NCI-H82 treated with DMSO at 0.1 percent for 48 hours (cell line): Measurements from ENCODE around the gene CHD9NB.
"Not testable (repeated sequence)": the region's sequence is repeated elsewhere in the genome, so short reads cannot be mapped to it uniquely, and the experiment has no call there.

ENCODE experiments used
- DNase-seq: peaks from one replicate; lab custom pipeline; 2025; ENCODE audit not compliant: unreplicated experiment; lab: John Stamatoyannopoulos, UW

CHD9NB gene

DNA sequence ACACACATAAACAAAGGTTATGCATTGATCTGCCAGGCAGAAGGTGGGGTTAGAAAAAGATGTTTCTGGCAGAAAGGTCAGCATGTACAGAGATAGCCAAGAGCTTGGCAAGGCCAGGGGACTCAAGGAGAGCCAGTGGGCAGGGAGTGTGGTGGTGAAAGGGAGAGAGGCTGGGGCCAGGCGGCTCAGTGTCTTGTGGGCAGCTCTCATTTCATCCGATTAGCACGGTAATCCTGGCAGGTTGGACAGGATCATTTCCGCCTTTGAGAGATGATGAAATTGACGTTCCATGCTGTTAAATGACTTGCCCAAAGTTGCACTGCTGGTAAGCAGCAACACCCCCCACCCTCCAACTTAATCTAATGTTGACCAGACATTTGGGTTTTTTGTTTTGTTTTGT lies 5.7 kb upstream of the CHD9NB start:
- DNase-seq = peak; percentile 55

DNA sequence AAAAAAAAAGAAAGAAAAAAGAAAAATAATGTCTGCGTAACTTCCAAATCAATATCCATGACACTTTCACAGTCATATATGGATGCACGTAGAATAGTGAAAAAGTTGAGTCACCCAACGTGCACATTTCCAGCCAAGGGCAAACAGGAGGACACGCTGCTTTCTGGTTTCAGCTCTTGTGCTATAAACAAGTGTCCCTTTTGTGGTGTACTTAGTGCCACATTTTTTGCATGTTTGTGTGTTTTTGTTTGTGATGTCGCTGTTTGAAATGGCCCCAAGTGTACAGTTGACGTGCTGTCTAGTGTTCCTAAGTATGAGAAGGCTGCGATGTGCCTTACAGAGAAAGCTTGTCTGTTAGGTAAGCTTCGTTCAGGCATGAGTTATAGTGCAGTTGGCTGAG lies 5.0 kb upstream of the CHD9NB start:
- DNase-seq = no peak

DNA sequence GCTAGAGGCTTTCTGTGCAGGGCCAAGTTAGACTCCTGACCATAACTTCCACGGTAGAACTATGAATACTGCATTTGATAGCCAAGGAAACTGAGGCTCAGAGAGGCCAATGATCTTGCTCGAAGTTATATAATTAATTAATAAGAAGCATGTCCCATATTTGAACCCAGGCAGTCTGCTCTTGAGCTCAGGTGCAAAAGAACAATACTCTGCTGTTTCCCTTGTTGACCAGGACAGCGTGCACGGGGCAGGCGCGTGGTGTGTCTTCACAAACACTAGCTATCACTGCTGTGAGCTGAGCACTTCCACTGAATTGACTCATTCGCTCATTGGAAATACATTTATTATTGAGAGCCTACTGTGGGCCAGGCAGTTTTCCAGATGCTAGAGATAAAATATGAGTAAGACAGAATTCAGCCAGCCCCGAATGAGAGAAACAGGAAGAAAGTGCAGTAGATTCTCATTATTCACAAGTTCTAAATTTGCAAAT lies 3.7 kb upstream of the CHD9NB start:
- DNase-seq = no peak

DNA sequence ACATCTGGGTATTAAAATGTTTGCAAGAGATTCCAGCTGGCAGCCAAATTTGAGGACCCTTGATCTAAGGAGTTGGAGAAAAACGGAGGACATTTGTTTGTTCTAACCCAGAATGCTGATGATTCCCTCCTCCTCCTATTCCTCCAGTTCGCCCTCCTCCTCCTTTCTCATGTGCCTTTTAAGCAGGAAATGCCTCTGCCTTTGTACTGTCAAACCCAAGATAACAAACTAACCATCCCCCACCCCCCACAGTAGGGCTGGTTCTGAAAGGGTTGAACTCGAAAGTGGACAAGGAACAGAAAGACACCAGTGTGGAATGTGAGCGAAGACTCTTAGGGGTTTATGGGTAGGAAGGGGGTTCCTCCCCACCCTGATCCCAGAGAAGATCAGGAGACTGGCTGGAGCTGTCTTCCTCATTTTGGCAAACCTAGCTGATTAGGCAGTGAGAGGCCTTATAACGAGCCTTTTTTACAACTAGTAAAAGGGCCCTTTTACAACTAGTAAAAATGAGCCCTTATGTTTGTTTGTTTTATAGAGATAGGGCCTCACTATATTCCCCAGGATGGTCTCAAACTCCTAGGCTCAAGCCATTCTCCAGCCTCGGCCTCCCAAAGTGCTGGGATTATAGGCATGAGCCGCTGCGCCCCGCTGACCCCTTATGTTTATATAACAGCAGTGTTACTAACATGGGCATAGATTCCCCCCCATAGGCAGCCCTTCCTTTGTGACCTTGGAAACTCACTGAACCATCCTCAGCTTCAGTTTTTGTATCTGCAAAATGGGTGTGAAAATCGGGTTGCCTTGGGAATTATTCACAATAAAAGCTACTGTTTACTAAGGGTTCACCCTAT lies 3.1 kb upstream of the CHD9NB start:
- no peak for DNase-seq

DNA sequence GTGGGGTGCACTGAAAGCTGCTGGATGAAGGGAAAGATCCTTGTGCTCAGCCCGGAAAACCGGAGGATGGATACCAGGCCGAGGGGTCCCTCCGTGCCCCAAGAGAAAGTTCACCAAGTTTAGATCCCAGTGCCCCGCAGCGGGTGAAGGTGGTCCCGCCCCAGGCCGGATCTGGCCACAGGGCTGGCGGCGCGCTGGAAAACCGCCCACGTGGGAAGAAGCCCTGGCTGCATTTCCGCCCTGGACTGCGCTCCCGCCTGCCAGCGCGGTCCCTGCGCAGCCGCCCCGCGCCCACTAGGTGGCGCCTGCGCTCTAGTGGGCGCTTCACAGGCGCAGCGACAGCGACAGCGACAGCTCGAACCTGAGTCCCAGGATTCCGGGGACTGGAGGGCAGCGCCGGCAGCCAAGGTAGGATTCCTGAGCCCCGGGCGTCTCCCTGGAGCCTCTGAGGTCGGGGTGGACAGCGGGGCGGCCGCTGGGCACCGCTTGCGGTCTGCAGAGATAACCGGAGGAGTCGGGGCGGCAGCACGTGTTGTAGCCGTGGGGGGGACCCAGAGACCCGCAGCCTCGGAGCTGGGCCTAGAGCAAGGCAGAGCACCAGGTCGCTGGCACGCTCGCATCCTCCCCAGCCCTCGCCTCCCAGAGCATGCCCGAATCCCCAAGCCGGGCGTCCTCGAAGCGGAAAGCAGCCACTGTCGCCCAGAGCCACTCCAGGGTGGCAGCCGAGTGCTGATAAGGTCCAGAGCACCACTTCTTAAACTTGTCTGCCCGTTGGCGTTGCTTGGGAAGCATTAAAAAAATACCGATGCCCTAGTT lies 2.2 kb upstream of the CHD9NB start, which contains the start of gene CHD9:
Gene CHD9, plus strand, starts transcription at position 322 of the 816 bp plus-strand sequence. CDS start 101,099 bp downstream, outside the sequence.
- DNase-seq = peak; percentile 75

DNA sequence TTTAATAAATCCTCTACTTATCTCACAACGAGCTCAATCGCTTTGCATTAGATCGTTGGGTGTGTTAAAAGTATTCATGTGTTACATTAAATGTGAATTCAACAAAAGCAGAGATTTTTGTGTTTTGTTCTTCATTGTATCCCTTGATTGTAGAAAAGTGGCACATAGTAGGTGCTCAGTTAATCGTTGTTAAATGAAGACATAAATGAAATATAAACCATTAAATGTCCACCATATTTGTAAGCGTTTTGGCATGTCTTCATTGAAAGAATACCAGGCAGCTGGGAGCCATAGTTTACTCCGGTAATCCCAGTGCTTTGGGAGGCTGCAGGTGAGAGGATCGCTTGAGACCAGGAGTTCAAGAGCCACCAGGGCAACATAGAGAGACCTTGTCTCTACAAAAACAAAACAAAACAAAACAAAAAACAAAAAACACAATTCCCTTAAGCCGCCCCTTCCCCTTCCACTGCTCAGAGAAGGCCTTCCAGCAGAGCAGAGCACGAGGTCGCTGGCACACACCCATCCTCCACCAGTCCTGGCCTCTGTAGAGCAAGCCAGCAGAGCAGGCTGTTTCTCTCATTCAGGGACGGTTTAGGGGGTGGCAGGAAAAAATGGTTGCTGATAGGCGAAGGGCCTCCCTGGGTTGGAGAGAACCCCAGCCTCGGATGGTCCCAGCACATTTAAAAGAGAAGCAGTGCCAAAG lies 1.4 kb upstream of the CHD9NB start:
- no peak for DNase-seq

DNA sequence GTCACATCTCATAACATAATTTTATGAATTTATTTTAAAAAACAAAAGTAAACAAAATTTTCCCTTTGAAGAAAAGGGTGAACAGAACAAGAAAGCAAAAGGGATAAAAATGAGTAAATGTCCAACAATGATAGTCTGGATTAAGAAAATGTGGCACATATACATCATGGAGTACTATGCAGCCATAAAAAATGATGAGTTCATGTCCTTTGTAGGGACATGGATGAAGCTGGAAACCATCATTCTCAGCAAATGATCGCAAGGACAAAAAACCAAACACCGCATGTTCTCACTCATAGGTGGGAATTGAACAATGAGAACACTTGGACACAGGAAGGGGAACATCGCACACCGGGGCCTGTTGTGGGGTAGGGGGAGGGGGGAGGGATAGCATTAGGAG lies 1.4 kb downstream of the CHD9NB start:
- DNase-seq = not testable (repeated sequence)

DNA sequence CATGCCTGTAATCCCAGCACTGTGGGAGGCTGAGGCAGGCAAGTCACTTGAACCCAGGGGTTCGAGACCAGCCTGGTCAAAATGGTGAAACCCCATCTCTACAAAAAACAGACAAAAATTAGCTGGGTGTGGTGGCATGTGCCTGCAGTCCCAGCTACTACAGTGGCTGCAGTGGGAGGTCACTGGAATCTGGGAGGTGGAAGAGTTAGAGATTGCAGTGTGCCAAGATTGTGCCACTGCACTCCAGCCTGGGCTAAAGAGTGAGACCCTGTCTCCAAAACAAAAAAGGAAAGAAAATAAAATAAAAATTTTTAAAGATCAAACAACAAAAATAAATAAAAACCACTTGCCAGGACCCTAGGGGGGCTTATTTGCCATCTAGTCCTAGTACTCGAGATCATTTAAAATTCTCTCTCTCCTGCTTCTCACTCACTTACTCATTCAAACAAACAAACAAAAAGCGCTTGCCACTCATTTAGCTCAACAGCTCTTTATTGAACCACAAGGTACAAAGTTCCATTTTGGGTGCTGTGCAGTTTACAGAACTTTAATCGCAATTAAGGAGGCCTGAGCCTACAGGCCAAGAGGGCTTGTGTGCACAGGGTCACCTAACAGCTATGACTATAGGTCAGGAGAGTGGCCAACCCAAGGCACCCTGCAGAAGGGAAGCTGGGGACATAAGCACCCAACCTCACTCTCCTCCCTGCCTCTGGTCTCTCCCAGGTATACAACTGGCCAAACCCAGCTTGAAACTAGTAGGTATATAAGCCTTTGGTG lies 4.4 kb downstream of the CHD9NB start:
- DNase-seq = no peak

DNA sequence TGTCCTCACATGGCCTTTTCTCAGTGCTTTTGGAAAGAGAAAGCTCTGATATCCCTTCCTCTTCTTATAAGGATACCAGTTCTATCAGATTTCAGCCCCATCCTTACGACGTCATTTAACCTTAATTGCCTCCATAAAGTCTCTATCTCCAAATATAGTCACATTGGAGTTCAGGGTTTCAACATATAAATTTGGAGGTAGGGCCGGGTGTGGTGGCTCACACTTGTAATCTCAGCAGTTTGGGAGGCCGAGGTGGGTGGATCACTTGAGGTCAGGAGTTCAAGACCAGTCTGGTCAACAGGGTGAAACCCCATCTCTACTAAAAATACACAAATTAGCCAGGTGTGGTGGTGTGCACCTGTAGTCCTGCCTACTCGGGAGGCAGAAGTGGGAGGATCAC lies 5.2 kb downstream of the CHD9NB start:
- DNase-seq = not testable (repeated sequence)

DNA sequence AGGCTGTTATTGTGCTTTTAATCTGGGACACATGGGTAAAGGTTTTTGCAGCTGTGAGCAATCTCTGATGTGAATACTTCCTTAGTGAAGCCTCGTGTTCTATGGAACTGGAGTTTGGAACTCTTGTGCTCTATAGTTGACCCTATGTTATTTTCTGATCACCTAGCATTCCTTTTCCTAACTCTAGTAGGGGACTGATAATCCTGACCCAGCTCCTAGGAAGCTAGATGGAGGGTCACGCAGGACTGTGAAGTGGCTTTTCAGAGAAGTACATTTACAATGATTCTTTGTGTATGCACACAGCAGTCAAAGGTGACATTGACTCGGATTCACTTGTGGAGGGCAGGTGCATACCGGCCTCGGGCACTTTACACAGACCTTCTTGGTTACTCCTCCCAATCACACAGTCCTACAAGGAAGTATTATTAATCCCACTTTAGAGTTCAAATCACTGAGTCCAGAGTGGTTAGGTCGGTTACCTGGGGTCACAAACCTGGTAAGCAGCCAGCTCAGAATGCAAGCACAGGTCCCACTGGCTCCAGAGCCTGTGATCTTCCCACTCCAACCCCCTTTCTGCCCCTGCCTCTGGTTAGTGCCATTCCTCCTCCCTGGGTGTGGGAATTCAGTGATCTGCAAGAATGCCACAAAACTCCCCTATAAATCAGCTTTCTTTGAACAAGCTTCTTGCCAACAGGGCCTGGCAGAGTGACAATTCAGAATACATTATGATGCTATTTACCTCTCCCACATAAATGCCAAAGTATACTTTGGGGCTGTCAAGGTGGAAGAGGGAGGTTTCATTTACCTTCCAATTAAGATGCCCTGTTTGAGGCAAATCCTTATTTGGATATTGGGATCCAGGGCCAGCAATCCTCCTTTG lies 7.1 kb downstream of the CHD9NB start:
- no peak for DNase-seq

DNA sequence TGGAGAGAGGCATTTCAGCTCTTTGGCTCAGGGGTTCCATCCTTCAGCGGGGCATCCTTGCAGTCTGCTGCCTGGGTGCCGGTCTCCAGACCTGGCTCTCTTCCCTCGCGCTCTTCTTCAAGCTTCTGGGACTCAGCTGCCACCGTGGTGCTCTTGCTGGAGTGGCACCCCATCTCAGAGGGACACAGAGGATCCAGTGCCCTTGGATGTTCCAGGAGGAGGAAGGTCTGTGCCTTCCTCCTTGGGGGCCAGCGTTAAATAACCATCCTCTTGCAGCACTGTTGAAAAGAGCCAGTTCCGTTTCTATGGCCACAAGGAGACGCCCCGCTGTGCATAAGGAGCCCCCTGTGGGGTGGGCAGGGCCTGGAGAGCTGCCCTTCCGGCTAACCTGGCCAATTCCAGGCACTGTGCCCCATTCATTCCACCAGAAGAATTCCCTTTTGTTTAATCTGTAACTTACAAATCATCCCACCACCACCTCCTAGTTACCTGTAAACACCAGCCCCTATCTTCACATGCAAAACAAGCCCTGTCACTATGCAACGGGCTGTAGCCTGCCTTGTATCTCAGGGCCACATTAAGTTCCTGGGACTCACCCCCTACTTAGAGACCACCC lies 8.6 kb downstream of the CHD9NB start:
- DNase-seq = no peak

DNA sequence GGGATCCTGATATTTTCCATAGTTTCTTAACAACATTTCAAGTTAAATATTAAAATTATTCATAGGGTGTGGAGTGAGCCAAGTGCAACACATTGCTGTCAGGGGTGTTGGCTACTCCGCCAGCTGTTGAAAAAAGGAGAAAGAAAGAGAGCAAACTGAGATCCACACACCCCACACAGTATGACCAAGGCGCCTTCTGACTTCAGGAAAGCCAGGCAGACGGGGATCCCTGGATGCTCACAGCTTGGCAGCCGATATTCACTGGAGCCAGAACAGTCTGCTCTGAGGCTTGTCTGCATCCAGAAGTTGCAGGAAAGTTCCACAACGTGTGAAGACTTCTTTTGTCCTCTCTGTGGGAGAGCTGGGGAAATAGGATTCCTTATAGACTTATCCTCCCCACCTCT lies 9.3 kb downstream of the CHD9NB start:
- no peak for DNase-seq

DNA sequence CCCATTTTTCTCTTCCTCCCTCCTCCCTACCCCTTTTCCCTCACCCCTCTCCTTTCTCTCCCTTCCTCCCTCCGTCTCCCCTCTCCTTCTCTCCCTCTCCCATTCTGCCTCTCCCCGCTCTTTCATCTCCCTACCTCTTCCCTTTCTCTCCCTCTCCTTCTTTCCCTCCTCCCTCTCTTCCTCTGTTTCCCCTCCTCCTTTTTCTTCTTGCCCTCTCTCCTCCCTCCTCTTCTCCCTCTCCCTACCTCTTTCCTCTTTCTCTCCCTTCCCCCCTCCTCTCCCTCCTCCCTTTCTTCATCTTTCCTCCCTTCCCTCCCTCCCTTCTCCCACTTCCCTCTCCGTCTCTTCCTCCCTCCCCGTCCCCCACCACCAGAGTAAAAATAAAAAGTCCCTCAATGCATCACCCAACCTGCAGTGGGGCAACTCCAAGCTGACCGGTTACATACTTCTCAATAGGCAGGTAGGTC lies 10.4 kb downstream of the CHD9NB start:
- DNase-seq = no peak

DNA sequence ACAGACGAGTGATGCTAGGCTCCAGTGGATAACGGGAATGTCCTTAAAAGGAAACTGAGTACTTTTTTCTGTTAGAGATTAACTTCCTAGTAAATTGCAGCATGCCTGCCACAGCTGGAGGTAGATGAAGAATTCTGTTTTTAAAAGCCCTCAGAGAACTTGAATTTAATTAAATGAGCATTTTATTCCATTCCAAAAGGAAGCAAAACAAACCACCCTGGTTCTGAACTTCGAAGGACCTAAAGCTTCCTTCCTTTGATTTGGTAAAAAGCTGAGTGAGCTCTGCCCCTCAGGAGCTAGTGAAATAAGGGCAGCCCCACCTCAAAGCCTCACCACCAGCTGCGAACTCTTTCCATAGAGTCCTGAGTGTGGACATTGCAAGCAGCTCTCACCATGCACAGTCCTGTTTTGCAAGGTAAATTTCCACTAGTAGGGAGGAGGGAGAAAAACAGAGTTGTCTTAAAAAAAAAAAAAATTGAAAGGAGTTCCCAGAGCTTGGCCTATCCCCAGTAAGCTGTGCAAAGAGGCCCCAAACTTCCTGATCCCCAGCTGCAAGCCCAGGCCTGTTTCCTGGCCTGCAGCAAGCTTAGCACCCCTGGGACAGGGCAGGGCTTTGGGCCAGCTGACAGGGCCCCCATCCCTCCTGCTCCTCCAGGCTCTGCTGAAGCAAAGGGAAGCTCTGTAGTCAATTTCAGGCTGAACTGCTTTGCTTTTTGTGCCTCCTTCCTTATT lies 11.2 kb downstream of the CHD9NB start:
- no peak for DNase-seq

DNA sequence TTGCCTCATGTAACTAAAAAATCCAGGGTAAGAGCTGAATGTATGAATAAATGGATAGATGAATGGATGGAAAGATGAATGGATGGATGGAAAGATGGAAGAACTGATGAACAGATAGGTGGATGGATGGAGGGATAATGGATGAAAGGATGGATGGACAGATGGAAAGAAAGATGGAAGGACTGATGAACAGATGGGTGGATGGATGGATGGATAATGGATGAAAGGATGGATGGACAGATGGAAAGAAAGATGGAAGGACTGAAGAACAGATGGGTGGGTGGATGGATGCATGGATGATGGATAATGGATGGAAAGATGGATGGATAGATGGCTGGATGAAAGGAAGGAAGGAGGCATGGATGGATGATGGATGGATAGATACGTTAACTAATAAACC lies 11.9 kb downstream of the CHD9NB start:
- no peak for DNase-seq

DNA sequence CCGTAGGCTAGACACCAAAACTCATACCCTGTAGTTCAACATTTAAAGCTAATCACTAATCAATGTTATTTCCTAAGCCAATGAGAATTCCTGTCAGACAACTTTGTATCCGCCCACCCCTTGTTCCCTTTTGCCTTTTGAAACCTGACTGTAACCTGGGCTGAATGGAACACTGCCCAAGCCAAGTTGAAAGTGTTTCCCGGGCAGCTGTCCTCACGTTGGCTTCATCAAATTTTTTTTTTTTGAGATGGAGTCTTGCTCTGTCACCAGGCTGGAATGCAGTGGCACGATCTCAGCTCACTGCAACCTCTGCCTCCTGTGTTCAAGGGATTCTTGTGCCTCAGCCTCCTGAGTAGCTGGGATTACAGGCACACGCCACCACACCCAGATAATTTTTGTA lies 16.0 kb downstream of the CHD9NB start:
- DNase-seq = not testable (repeated sequence)

DNA sequence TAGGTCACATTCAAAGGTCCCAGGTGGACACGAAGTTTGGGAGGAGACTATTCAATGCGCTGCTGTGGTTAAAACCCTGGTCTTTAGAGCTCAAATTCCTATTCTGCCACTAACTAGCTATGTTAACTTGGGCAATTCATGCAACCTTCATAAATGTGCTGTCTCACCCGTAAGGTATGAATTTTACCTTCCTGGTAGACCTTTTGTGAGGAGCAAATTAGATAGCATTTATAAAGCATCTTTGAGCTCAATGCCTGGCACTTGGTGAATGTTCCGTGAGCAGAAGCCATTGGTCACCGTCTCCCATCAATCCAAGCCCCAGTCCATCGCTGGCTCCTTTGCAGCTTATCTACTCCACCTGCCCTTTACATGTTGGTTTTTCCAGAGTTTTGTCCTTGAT lies 16.6 kb downstream of the CHD9NB start:
- DNase-seq = no peak

DNA sequence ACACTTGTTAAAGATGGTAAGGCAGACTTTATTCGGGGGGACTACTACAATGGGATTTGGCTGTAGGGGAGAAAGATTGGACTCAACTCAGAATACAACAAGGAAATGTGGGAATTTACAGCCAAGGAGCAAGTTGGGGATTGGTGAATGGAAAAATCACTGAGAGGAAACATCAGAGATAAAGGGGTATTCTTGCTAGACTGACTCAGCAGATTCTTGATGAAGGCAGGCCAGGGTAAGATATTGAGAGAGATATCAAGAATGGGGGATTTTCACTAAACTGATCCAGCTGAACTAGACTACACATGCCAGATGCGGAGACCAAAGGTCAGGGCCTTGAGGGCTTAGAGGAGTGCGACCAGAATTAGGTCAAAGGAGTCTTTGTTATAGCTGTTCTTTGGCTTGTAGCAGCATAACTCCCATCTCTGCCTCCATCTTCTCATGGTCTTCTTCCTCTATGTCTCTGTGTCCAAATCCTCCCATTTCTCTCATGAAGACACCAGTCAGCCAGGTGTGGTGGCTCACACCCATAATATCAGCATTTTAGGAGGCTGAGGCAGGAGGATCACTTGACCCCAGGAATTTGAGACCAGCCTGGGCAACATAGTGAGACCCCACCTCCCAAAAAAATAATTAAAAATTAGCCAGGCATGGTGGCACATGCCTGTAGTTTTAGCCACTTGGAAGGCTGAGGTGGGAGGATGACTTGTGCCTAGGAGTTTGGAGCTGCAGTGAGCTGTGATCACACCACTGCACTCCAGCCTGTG lies 17.3 kb downstream of the CHD9NB start:
- DNase-seq = no peak
